ENCODE results near the gene SLC47A2.

Gene SLC47A2

GRCh38 chr17:19744922-19745757, 28.8 kb upstream of the SLC47A2 start:
- TF ChIP-seq NFIC (IDR thresholded peaks at IDR 0.05) (no peak), EGR1 (IDR thresholded peaks at IDR 0.05) (no peak), RAD21 (IDR thresholded peaks at IDR 0.05; ENCODE audit: low read depth) (no peak; the same call in 1 of the 2 replicates), USF1 (IDR thresholded peaks at IDR 0.05) (no peak)

- TF ChIP-seq NFIC (IDR thresholded peaks at IDR 0.05) (no peak), EGR1 (IDR thresholded peaks at IDR 0.05) (no peak), CEBPB (IDR thresholded peaks at IDR 0.05) (no peak), ZBTB7A (IDR thresholded peaks at IDR 0.05; ENCODE audit: low read depth) (no peak), YY1 (IDR thresholded peaks at IDR 0.05; ENCODE audit: low read depth) (no peak), TAF1 (IDR thresholded peaks at IDR 0.05; ENCODE audit: low read depth) (no peak), MAX (IDR thresholded peaks at IDR 0.05) (no peak), USF1 (IDR thresholded peaks at IDR 0.05) (no peak), RAD21 (IDR thresholded peaks at IDR 0.05; ENCODE audit: low read depth) (no peak)
- TF ChIP-seq, protein P1, sequence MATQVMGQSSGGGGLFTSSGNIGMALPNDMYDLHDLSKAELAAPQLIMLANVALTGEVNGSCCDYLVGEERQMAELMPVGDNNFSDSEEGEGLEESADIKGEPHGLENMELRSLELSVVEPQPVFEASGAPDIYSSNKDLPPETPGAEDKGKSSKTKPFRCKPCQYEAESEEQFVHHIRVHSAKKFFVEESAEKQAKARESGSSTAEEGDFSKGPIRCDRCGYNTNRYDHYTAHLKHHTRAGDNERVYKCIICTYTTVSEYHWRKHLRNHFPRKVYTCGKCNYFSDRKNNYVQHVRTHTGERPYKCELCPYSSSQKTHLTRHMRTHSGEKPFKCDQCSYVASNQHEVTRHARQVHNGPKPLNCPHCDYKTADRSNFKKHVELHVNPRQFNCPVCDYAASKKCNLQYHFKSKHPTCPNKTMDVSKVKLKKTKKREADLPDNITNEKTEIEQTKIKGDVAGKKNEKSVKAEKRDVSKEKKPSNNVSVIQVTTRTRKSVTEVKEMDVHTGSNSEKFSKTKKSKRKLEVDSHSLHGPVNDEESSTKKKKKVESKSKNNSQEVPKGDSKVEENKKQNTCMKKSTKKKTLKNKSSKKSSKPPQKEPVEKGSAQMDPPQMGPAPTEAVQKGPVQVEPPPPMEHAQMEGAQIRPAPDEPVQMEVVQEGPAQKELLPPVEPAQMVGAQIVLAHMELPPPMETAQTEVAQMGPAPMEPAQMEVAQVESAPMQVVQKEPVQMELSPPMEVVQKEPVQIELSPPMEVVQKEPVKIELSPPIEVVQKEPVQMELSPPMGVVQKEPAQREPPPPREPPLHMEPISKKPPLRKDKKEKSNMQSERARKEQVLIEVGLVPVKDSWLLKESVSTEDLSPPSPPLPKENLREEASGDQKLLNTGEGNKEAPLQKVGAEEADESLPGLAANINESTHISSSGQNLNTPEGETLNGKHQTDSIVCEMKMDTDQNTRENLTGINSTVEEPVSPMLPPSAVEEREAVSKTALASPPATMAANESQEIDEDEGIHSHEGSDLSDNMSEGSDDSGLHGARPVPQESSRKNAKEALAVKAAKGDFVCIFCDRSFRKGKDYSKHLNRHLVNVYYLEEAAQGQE (IDR thresholded peaks at IDR 0.05; ENCODE audit: low read depth), result no peak
Observed at GRCh38 chr17:19744492-19744891, 28.1 kb upstream of the SLC47A2 start.

GRCh38 chr17:19743101-19744100, 27.0 kb upstream of the SLC47A2 start:
- TF ChIP-seq CEBPB (IDR thresholded peaks at IDR 0.05), result no peak
- TF ChIP-seq CREB1 (IDR thresholded peaks at IDR 0.05; ENCODE audit: low read depth), result no peak

- TF ChIP-seq ZBTB7A (IDR thresholded peaks at IDR 0.05; ENCODE audit: low read depth), result no peak
- no peak for TF ChIP-seq NFIC (IDR thresholded peaks at IDR 0.05)
- TF ChIP-seq YY1 (IDR thresholded peaks at IDR 0.05; ENCODE audit: low read depth), result no peak
- TF ChIP-seq USF1 (IDR thresholded peaks at IDR 0.05), result no peak
- TF ChIP-seq CEBPB (IDR thresholded peaks at IDR 0.05), result no peak
- no peak for TF ChIP-seq CREB1 (IDR thresholded peaks at IDR 0.05; ENCODE audit: low read depth)
- no peak for TF ChIP-seq TEAD4 (IDR thresholded peaks at IDR 0.05)
- TF ChIP-seq TAF1 (IDR thresholded peaks at IDR 0.05; ENCODE audit: low read depth), result no peak
- TF ChIP-seq, protein P1 (IDR thresholded peaks at IDR 0.05; ENCODE audit: low read depth), result no peak
- no peak for TF ChIP-seq TCF12 (IDR thresholded peaks at IDR 0.05; ENCODE audit: low read depth)
- TF ChIP-seq FOXM1 (IDR thresholded peaks at IDR 0.05; ENCODE audit: borderline replicate concordance, low read depth), result no peak
- TF ChIP-seq MAX (IDR thresholded peaks at IDR 0.05), result no peak
Observed at GRCh38 chr17:19742495-19742894, 26.1 kb upstream of the SLC47A2 start.

GRCh38 chr17:19741832-19742457, 25.6 kb upstream of the SLC47A2 start:
- no peak for TF ChIP-seq USF1 (IDR thresholded peaks at IDR 0.05)
- TF ChIP-seq RAD21 (IDR thresholded peaks at IDR 0.05; ENCODE audit: low read depth), result no peak
- TF ChIP-seq, protein P1 (IDR thresholded peaks at IDR 0.05; ENCODE audit: low read depth), result no peak
- TF ChIP-seq NFIC (IDR thresholded peaks at IDR 0.05), result no peak
- no peak for TF ChIP-seq FOXM1 (IDR thresholded peaks at IDR 0.05; ENCODE audit: borderline replicate concordance, low read depth)
- TF ChIP-seq CREB1 (IDR thresholded peaks at IDR 0.05; ENCODE audit: low read depth), result no peak
